DND-41 (cell line): Measurements from ENCODE around the gene SPEG.

Experiments used
- CTCF ChIP-seq: IDR thresholded peaks from 2 replicates; pipeline ENCODE4 v1.5.1; 2012; ENCODE audit warnings: borderline replicate concordance, low read length, moderate library complexity, mild to moderate bottlenecking; ENCODE audit not compliant: poor library complexity, severe bottlenecking; ENCODE audit errors: extremely low read depth
- EZH2 ChIP-seq: IDR thresholded peaks from 3 replicates; pipeline ENCODE4 v1.6.1; 2012; ENCODE audit warnings: borderline replicate concordance, low read depth, mild to moderate bottlenecking, moderate library complexity, low read length, inconsistent platforms; ENCODE audit not compliant: severe bottlenecking

GRCh38 chr2:219399716-219400478, 34.7 kb upstream of the SPEG start:
- TF ChIP-seq CTCF (no peak), EZH2 (no peak)
